Stimulated activated CD4-positive, alpha-beta T cell treated with anti-CD3 and anti-CD28 coated beads, TNF-alpha, amount 100 ng/mL, for 4 hours (primary cell): Measurements from ENCODE around the gene AMT.

ENCODE experiments used
- DNase-seq, 3 experiments: peaks; one replicate each; pipeline ENCODE4 v3.0.0-alpha.2; 2020; ENCODE audit warnings: low read depth in 3 of 3

AMT gene

GRCh38 chr3:49388289-49388820, 33.9 kb downstream of the AMT start:
- no peak for DNase-seq

- no peak for DNase-seq
These were observed 34.6 kb downstream of the AMT start for GRCh38 chr3:49387721-49388120.

- no peak for DNase-seq
These were observed 36.1 kb downstream of the AMT start for GRCh38 chr3:49386056-49386756.

GRCh38 chr3:49385617-49386016, 36.7 kb downstream of the AMT start:
- DNase-seq = no peak

- DNase-seq = no peak
These were observed 38.9 kb downstream of the AMT start for GRCh38 chr3:49383387-49383786.

GRCh38 chr3:49378249-49378895, 43.9 kb downstream of the AMT start:
- DNase-seq = no peak

- peak in 2 of 3 experiments; percentile 37 to 39 for DNase-seq
These were observed 44.8 kb downstream of the AMT start for GRCh38 chr3:49377483-49377882.

- no peak for DNase-seq
These were observed 50.3 kb downstream of the AMT start for GRCh38 chr3:49371946-49372345.

- no peak for DNase-seq
These were observed 51.5 kb downstream of the AMT start for GRCh38 chr3:49370585-49371290.
